Measurements from ENCODE around the gene METTL2B.
"Not testable (repeated sequence)": the region's sequence is repeated elsewhere in the genome, so short reads cannot be mapped to it uniquely, and the experiment has no call there.

METTL2B gene

DNA sequence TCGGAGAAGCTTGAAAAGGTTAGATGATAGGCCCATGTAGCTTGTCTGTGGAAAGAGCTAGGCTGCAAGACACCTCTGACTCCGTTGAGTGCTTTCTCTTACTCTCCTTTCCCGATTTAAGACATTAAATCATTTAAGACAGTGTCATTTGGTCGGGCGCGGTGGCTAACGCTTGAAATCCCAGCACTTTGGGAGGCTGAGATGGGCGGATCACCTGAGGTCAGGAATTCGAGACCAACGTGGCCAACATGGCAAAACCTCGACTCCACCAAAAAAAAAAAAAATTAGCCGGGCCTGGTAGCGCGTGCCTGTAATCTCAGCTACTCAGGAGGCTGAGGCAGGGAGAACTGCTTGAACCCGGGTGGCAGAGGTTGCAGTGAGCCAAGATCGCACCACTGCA, 52.6 kb downstream of the METTL2B start:
- DNase-seq = not testable (repeated sequence)

- peak; percentile 14 to 21 for DNase-seq
These were observed 53.7 kb downstream of the METTL2B start for GRCh38 chr7:128530121-128530854.

DNA sequence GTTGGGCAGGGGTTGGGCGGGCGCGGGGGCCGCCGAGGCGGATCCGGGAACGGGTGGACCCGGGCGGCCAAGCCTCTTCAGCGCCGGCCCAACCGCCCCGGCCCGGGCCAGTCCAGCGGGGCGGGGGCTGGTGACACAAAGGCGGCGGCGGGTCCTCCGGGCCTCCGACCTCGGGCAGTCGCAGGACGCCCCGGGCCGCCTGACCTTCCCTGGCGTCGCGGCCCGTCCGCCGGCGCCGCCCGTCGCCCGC, 54.2 kb downstream of the METTL2B start:
- peak in 1 of 2 donors; percentile 27 for DNase-seq

DNA sequence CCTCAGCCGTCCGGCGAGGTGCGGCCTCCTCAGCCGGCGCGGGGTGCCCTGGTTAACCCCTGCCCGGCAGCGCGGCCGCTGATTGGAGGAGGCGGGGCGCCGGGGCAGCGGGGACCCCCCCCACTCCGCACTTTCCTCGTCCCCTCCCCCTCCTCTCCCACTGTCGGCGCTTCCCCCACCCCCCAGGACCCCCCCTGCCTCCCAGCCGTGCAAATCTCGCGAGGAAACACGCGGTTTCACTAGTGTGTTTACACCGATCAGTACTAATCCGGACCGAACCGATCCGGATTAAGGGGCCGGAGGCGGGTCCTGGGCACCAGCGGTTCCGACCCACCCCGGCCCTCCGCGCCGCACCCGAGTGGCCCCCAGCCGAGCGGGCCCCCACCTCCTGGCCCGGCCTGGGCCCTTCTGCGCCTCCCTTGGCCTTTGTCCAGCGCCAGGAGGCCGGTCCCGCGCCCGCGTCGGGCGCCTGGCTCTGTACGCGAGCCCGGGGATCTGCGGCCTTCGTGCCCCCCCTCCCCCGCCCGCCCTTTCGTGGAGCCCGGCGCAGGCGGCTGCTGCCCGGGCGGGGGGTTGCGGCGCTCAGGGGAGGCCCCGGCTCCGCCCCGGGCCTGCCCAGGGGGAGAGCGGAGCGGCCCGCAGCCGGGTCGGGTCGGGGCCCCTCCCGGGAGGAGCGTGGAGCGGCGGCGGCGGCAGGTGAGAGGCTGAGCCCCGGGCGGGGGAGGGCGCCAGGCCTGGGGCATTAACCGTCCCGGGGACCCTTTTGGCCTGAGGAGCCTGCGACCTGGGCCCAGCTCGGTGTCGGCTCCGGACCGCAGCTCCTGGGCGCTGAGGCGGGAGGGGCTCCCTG, 54.8 kb downstream of the METTL2B start:
- peak; percentile 50 to 62 for DNase-seq

- peak; percentile 18 to 24 for DNase-seq
These were observed 55.5 kb downstream of the METTL2B start for GRCh38 chr7:128531955-128532478.

- DNase-seq = not testable (repeated sequence)
These were observed 56.4 kb downstream of the METTL2B start for GRCh38 chr7:128532956-128533355.

- DNase-seq = not testable (repeated sequence)
These were observed 60.9 kb downstream of the METTL2B start for GRCh38 chr7:128537410-128537809.

- not testable (repeated sequence) for DNase-seq
These were observed 66.0 kb downstream of the METTL2B start for GRCh38 chr7:128542530-128542929.

- not testable (repeated sequence) for DNase-seq
These were observed 66.8 kb downstream of the METTL2B start for GRCh38 chr7:128543300-128543699.

GRCh38 chr7:128546319-128546851, 69.8 kb downstream of the METTL2B start:
- not testable (repeated sequence) for DNase-seq

- no peak for DNase-seq
These were observed 74.4 kb downstream of the METTL2B start for GRCh38 chr7:128550920-128551319.

GRCh38 chr7:128554394-128554793, 77.8 kb downstream of the METTL2B start:
- not testable (repeated sequence) for DNase-seq
